C4-2B (cell line): Measurements from ENCODE around the gene ALKBH7.
"Not testable (repeated sequence)": the region's sequence is repeated elsewhere in the genome, so short reads cannot be mapped to it uniquely, and the experiment has no call there.

Source experiments
- H3K27ac ChIP-seq: fragments of 450-650 bp; 2 replicates; pipeline ENCODE4 v1.5.1; 2017
- ZFX ChIP-seq: fragments of 450-650 bp; IDR thresholded peaks from 2 replicates; pipeline ENCODE4 v1.6.1; 2017
- TF ChIP-seq, protein P1 (sequence below): fragments of 450-650 bp; conservative IDR thresholded peaks from 2 replicates; pipeline ENCODE4 v1.5.1; 2017; ENCODE audit warnings: mild to moderate bottlenecking

ALKBH7 gene

GRCh38 chr19:6343462-6343861 lies 29.1 kb upstream of the ALKBH7 start:
- no peak for TF ChIP-seq ZFX
- TF ChIP-seq, protein P1, sequence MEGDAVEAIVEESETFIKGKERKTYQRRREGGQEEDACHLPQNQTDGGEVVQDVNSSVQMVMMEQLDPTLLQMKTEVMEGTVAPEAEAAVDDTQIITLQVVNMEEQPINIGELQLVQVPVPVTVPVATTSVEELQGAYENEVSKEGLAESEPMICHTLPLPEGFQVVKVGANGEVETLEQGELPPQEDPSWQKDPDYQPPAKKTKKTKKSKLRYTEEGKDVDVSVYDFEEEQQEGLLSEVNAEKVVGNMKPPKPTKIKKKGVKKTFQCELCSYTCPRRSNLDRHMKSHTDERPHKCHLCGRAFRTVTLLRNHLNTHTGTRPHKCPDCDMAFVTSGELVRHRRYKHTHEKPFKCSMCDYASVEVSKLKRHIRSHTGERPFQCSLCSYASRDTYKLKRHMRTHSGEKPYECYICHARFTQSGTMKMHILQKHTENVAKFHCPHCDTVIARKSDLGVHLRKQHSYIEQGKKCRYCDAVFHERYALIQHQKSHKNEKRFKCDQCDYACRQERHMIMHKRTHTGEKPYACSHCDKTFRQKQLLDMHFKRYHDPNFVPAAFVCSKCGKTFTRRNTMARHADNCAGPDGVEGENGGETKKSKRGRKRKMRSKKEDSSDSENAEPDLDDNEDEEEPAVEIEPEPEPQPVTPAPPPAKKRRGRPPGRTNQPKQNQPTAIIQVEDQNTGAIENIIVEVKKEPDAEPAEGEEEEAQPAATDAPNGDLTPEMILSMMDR: no peak
- no peak overlapping the region for H3K27ac ChIP-seq

DNA sequence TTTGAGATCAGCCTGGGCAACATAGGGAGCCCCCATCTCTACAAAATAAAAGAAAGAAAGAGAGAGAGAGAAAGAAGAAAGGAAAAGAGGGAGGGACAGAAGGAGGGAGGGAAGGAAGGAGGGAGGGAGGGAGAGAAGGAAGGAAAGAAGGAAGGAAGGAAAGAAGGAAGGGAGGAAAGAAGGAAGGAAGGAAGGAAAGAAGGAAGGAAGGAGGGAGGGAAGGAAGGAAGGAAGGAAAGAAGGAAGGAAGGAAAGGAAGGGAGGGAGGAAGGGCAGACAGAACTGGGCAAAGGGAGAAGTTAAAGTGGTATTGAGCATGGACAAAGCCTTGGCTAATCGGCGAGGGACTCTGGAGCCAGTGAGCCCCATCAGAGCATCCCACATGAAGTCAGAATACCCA lies 23.3 kb upstream of the ALKBH7 start:
- H3K27ac ChIP-seq: peak overlapping the region; percentile 83

- TF ChIP-seq, protein P1: no peak
- TF ChIP-seq ZFX: no peak
- H3K27ac ChIP-seq: peak overlapping the region; percentile 83
Observed at GRCh38 chr19:6350688-6351087, 21.9 kb upstream of the ALKBH7 start.

- H3K27ac ChIP-seq: peak overlapping the region; percentile 83
- TF ChIP-seq ZFX: no peak
- TF ChIP-seq, protein P1: no peak
Observed at GRCh38 chr19:6352381-6353165, 20.0 kb upstream of the ALKBH7 start.

- TF ChIP-seq ZFX: no peak
- TF ChIP-seq, protein P1: no peak
- no peak overlapping the region for H3K27ac ChIP-seq
Observed at GRCh38 chr19:6354098-6354674, 18.4 kb upstream of the ALKBH7 start.

GRCh38 chr19:6355321-6356040 lies 17.1 kb upstream of the ALKBH7 start:
- H3K27ac ChIP-seq: not testable (repeated sequence)

GRCh38 chr19:6357174-6357573 lies 15.4 kb upstream of the ALKBH7 start:
- no peak overlapping the region for H3K27ac ChIP-seq
- TF ChIP-seq ZFX: no peak
- TF ChIP-seq, protein P1: no peak

DNA sequence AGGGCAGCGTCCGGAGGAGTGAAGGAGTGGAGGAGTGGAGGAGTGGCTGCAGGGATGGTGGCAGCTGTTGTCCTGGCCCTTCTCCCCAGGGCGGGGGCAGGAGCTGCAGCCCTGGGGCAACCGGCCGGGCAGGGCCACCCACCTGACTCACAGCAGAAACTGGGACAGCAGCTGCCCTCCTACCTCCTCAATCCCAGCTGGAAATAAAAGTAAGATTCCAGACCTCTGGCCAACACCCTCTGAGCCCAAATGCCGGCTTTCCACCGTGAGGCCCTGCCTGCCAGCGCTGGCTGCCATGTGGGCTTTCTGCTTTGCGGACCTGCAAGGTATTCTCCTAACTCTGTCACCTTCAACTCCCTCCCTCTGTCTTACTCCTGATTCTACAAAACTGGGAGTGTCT lies 14.6 kb upstream of the ALKBH7 start:
- no peak overlapping the region for H3K27ac ChIP-seq

More for the DNA sequence above, 14.6 kb upstream of the ALKBH7 start:
- TF ChIP-seq ZFX: no peak
- TF ChIP-seq, protein P1: no peak
